Left lung (tissue), 10 donors: ENCODE measurements around the gene ARHGAP26. TPM values are rescaled to one million over a fixed set of nuclear protein-coding genes. Genes with fewer than 3 reads are reported as not detected.
A peak's percentile ranks its signal among the peaks of the same experiment; 100 is the strongest.

Experiments used
- ATAC-seq: fragments of 200-7000 bp; cut with Tn5 transposase; one replicate; pipeline ENCODE4 v1.9.1; 2020; ENCODE audit warnings: moderate library complexity
- DNase-seq, 4 donors: peaks; one replicate each; pipeline ENCODE4 v3.0.0-alpha.2; 2013 to 2020
- H3K27ac ChIP-seq, 2 donors: fragments of 200-600 bp; sonication (generic) in 1 of 2; one replicate each; pipeline versions ENCODE4 v1.5.0 to v1.8.0; 2020 to 2021
- H3K27me3 ChIP-seq, 2 donors: fragments of 200-600 bp; sonication (generic) in 1 of 2; one replicate each; pipeline versions ENCODE4 v1.5.0 to v1.8.0; 2020 to 2021
- H3K36me3 ChIP-seq, 2 donors: fragments of 200-600 bp; sonication (generic) in 1 of 2; one replicate each; pipeline versions ENCODE4 v1.5.0 to v1.8.0; 2020 to 2021
- H3K4me1 ChIP-seq, 2 donors: fragments of 200-600 bp; one replicate each; pipeline ENCODE4 v1.8.0; 2021
- H3K4me3 ChIP-seq, 2 donors: fragments of 200-600 bp; sonication (generic) in 1 of 2; one replicate each; pipeline versions ENCODE4 v1.5.0 to v1.8.0; 2020 to 2021; ENCODE audit warnings: mild to moderate bottlenecking in 1 of 2
- H3K9me3 ChIP-seq, 2 donors: fragments of 200-600 bp; sonication (generic) in 1 of 2; one replicate each; pipeline versions ENCODE4 v1.5.0 to v1.8.0; 2020 to 2021
- CTCF ChIP-seq, 2 donors: fragments of 200-600 bp; sonication (generic) in 1 of 2; IDR thresholded peaks; one replicate each; pipeline versions ENCODE4 v1.5.0 to v1.8.0; 2021; ENCODE audit warnings: antibody characterized with exemption in 2 of 2
- intact Hi-C, 2 donors: fragments of 100-400 bp; cut with DNase I; formaldehyde crosslinking; loops; one replicate each; pipeline versions ENCODE4 v1.11.2 to v1.14.2; 2022
- polyA plus RNA-seq, 6 donors: library from polyadenylated mRNA; unstranded; fragments of 120-200 nt; gene quantifications; one replicate each; pipeline ENCODE4 v1.2.1, GENCODE V29; 2013; ENCODE audit not compliant: insufficient read length in 6 of 6
- total RNA-seq, 2 donors: library from RNA; stranded (reverse); fragmentation: NEBNext Ultra II Directional; extraction: Animal tissue kit (Norgen Biotek cat#: 25700); gene quantifications; one replicate each; pipeline ENCODE4 v1.2.1, GENCODE V29; 2021
- donor health status: DM: no; HTN: yes; CAD: no.
- donor health status: DM: no; HTN: no; CAD: no.

ARHGAP26 gene
- total and polyA plus RNA-seq, 8 donors = 13.9 to 61.9 (median 14.9) TPM

GRCh38 chr5:142820447-142820846 lies 50.3 kb downstream of the ARHGAP26 start:
- Histone ChIP-seq H3K9me3 (no peaks in the 10 kb centered on the region), H3K27ac (no peak overlapping the region), H3K27me3 (no peaks in the 10 kb centered on the region), H3K36me3 (no peaks in the 10 kb centered on the region), H3K4me1 (peaks cover 29 to 91% of the 10 kb centered on the region in 2 donors), H3K4me3 (no peak overlapping the region)
- intact Hi-C loops = no loop called here
- TF ChIP-seq CTCF (IDR thresholded peaks at IDR 0.05) = no peak
- no peak for ATAC-seq
- DNase-seq = no peak

- Histone ChIP-seq H3K27me3 (no peaks in the 10 kb centered on the region), H3K36me3 (no peaks in the 10 kb centered on the region), H3K4me3 (no peak overlapping the region), H3K9me3 (no peaks in the 10 kb centered on the region), H3K4me1 (peaks cover 27 to 91% of the 10 kb centered on the region in 2 donors), H3K27ac (peak overlapping the region in 1 of 2 donors; percentile 75)
- no peak for TF ChIP-seq CTCF (IDR thresholded peaks at IDR 0.05)
- DNase-seq (no peak), ATAC-seq (no peak)
- intact Hi-C loops = no loop called here
Observed at GRCh38 chr5:142821034-142821732, 51.0 kb downstream of the ARHGAP26 start.

- Histone ChIP-seq H3K4me3 (no peak overlapping the region), H3K36me3 (no peaks in the 10 kb centered on the region), H3K9me3 (no peaks in the 10 kb centered on the region), H3K27me3 (no peaks in the 10 kb centered on the region), H3K27ac (peak overlapping the region in 1 of 2 donors; percentile 75), H3K4me1 (peaks cover 27 to 91% of the 10 kb centered on the region in 2 donors)
- no peak for TF ChIP-seq CTCF (IDR thresholded peaks at IDR 0.05)
- intact Hi-C loops = no loop called here
- peak; percentile 52 for ATAC-seq
- DNase-seq = no peak
Observed at GRCh38 chr5:142821733-142822487, 51.7 kb downstream of the ARHGAP26 start.

- ATAC-seq (no peak), DNase-seq (no peak)
- peaks cover 23 to 91% of the 10 kb centered on the region in 2 donors for H3K4me1 ChIP-seq
- H3K4me3 ChIP-seq = no peak overlapping the region
- H3K36me3 ChIP-seq = no peaks in the 10 kb centered on the region
- H3K27ac ChIP-seq = no peak overlapping the region
- no peaks in the 10 kb centered on the region for H3K9me3 ChIP-seq
- no peak for TF ChIP-seq CTCF (IDR thresholded peaks at IDR 0.05)
- H3K27me3 ChIP-seq = no peaks in the 10 kb centered on the region
- intact Hi-C loops = no loop called here
Observed at GRCh38 chr5:142823126-142823525, 52.9 kb downstream of the ARHGAP26 start.

GRCh38 chr5:142823806-142824205 lies 53.6 kb downstream of the ARHGAP26 start:
- ATAC-seq = no peak
- no peaks in the 10 kb centered on the region for H3K36me3 ChIP-seq

More at GRCh38 chr5:142823806-142824205, 53.6 kb downstream of the ARHGAP26 start:
- Histone ChIP-seq H3K4me3 (no peak overlapping the region), H3K4me1 (peaks cover 21 to 90% of the 10 kb centered on the region in 2 donors), H3K9me3 (no peaks in the 10 kb centered on the region), H3K27me3 (no peaks in the 10 kb centered on the region), H3K27ac (no peak overlapping the region)
- DNase-seq = no peak
- TF ChIP-seq CTCF (IDR thresholded peaks at IDR 0.05) = no peak
- intact Hi-C loops = no loop called here
